GF-D8 (cell line): ENCODE results near the gene SFSWAP.
"Not testable (repeated sequence)": the region's sequence is repeated elsewhere in the genome, so short reads cannot be mapped to it uniquely, and the experiment has no call there.

Experiments
- DNase-seq: peaks from one replicate; lab custom pipeline; 2025; lab: John Stamatoyannopoulos, UW

The SFSWAP gene

GRCh38 chr12:131710464-131711457, at the start of gene SFSWAP:
Gene SFSWAP, plus strand, starts transcription at chr12:131711090. Its CDS starts 140 bp downstream, at chr12:131711230.
- DNase-seq, result peak; percentile 42

GRCh38 chr12:131661170-131661985, 49.5 kb upstream of the SFSWAP start:
- DNase-seq, result not testable (repeated sequence)

DNA sequence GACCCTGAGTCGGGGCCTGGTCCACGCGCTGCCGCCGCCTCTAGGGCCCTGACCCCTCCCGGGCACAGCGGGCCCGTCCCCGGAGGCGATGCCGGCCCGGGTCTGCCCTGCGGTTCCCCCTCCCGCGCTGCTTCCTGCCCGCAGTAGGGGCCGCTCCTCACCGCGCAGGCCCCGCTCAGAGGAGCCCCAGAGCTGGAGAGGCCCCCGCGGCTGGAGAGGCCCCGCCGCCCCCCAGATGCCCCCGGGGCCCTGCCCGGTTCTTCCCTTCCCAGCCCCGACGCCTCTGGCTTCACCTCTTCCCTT, 49.0 kb upstream of the SFSWAP start:
- DNase-seq, result not testable (repeated sequence)

DNA sequence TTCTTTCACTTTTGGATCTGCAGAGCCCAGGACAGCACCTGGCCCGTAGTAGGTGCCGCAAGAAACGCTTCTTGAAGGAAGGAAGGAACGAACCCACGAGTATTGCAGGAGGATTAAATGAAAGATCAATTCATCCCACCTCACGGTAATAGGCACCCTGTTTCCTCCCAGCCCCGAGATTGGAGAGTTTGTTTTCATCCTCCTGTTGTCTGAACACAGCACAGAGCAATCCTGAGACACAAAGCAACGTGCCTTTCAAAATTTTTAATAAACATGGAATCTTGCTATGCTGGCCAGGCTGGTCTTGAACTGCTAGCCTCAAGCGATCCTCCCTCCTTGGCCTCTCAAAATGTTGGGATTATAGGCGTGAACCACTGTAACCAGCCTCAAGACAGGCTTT, 48.5 kb upstream of the SFSWAP start:
- DNase-seq, result not testable (repeated sequence)

DNA sequence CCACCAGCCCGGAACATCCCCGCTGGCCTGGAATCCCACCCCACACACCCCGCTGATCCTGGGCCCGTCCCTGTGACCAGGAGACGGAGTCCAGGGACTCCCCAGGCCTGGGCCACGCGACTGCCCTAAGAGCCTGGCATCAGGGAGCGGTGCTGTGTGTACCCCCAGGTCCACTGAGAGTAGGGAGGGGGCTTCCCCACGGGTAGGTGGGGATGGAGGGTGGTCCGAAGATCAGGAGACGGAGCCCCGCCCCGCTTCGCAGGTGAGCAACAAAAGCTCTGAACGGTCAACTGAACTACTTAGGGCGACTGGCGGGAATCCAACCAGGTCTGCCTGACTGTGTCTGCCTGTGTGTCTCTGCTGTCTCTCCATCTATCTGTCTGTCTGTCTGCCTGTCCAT, 45.2 kb upstream of the SFSWAP start:
- DNase-seq, result not testable (repeated sequence)

DNA sequence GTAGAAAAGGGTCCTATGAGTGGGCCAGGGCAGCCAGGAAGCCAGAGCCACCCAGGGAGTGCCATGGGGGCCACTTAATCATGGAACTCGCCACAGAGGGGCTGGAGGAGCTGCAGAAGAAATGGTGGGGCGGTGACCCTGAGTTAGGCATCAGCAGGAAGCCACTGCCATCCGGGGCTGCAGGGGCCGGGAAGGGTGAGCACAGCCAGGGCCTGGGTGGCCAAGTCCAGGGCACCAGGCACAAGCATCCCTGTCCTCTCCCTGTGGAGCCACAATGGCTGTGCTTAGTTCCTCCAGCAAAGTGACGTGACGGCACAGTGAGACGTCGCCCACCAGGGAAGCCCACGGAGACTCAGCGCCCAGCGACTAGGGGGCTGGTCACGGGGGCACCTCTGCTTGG, 44.4 kb upstream of the SFSWAP start:
- DNase-seq, result not testable (repeated sequence)

DNA sequence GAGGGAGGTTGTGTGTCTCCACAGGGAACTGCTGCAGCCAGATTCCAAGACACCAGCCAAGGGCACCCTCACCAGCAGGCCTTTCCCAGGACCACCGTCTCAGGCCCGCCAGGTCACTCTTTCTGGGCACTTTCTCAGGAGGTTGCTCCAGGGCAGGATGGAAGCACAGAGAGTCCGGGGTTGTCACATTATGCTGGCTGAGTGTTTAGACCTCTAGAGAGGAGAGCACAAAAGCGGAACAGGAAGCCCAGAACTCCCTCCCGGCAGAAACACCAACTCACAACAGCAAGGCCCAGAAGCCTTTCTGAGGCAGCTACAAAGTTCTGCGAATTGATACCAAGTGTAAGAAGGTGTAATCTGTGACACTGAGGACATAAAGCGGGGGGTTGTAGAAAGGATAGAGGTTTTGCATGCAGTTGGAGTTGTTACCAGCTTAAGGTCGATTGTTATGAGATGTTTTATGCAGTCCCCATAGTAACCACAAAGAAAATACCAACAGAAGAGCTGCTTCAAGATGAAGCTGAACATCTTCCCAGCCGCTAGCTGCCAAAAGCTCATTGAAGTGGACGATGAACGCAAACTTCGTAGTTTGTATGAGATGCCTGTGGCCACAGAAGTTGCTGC, 43.8 kb upstream of the SFSWAP start:
- not testable (repeated sequence) for DNase-seq

DNA sequence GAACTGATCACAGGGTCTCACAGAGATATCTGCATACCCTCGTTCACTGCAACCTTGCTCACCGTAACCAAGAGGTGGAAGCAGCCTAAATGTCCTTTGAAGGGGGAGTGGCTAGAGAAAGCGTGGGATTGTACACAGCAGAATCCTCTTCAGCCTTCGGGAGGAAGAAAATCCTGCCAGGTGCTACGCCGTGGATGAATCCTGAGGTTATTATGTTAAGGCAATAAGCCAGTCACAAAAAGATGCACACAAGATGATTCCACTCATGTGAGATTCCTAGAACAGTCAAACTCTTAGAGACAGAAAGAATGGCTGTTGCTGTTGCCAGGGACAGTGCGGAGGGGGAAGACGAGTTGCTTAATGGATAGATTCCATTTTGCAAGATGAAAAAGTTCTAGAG, 39.6 kb upstream of the SFSWAP start:
- DNase-seq, result no peak

DNA sequence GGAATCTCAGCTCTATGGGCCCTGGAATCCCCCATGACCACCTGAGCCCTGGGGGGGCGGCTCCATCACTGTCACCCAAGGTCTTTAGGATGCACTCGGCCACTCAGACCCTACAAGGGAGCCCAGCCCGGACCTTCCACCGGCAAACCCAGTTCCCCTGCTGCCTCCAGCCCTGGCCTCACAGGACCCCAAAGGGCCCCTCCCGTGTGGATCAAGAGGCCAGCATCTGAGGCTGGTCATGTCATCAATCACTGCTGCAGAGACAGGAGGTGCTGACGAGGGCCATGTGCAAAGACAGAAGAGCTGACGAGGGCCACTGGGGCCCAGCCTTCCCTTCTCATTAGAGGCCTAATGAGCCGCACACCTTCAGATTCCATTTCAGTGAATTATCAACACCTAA, 39.0 kb upstream of the SFSWAP start:
- no peak for DNase-seq

GRCh38 chr12:131672311-131672940, 38.5 kb upstream of the SFSWAP start:
- DNase-seq, result no peak

GRCh38 chr12:131672941-131673887, 37.7 kb upstream of the SFSWAP start:
- DNase-seq, result no peak

DNA sequence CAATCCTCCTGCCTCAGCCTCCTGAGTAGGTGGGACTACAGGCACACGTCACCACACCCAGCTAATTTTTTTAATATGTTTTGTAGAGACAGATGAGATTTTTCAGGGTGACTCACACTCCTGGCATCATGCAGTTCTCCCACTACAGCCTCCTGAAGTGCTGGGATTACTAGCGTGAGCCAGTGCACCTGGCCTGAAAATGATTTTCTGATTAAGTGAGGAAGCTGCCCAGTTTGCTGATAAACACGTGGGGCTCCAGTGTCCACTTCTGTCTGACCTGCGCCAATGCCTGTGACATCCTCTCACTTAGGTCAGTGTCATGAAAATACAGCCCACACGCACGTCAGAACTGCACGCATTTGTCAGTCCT, 37.0 kb upstream of the SFSWAP start:
- DNase-seq, result no peak

- DNase-seq, result no peak
These were observed 36.5 kb upstream of the SFSWAP start for GRCh38 chr12:131674373-131674772.

GRCh38 chr12:131675126-131676080, 35.5 kb upstream of the SFSWAP start:
- no peak for DNase-seq

GRCh38 chr12:131676544-131676943, 34.3 kb upstream of the SFSWAP start:
- DNase-seq, result no peak

DNA sequence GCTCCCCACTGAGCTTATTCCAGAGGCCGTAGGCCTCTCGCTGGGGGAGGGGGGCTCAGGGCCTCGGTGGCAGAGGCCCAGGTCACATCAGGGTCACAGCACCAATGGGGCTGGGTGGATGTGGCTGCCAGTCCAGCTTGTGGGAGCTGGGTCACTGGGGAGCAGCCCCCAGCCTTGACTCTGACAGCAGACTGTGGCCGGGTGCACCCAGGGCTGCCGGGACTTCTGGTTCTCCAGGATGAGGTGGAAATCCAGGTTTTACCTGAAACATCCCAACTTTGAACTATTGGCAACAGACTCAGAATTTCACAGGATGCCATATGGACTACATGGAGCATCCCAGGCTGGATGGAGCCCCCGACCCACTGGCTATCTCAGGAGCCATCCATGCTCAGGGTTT, 33.8 kb upstream of the SFSWAP start:
- not testable (repeated sequence) for DNase-seq

- DNase-seq, result no peak
These were observed 33.2 kb upstream of the SFSWAP start for GRCh38 chr12:131677699-131678098.

GRCh38 chr12:131678389-131679181, 32.3 kb upstream of the SFSWAP start:
- not testable (repeated sequence) for DNase-seq

DNA sequence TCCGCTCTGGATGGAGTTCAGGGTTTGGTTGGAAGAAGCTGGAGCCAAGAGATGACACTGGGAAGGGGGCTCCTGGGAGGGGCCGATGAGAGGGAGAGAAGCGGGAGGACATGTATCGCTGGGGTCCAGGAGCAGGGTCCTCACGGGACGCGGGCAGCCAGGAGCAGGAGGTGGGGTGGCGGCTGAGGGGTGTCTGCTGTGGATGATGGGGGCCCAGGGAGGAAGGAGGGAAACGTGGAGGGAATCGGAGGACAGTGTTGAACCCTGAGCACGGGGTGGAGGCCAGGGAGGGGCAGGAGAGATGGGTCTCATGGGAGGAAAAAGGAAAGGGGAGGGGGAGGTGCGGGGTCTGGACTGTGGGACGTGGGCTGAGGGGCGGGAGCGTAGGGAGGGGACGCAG, 31.7 kb upstream of the SFSWAP start:
- not testable (repeated sequence) for DNase-seq
